Heart left ventricle (tissue), 13 donors: ENCODE measurements around the gene ZNF454.

Experiments used
- CTCF ChIP-seq, 12 donors: fragments of 200-600 bp; sonication (generic) in 4 of 12; IDR thresholded peaks; one replicate each; pipeline versions ENCODE4 v1.5.0 to v1.8.0; 2018 to 2022; ENCODE audit warnings: antibody characterized with exemption in 12 of 12, mild to moderate bottlenecking in 5 of 12
- POLR2A ChIP-seq, 2 donors: fragments of 450-650 bp; IDR thresholded peaks; one replicate each; pipeline ENCODE4 v1.6.1; 2017; ENCODE audit warnings: antibody characterized with exemption in 2 of 2, mild to moderate bottlenecking in 2 of 2, moderate library complexity in 2 of 2
- donor health status: ischemic (EF 13 %, LVEDD 7.1; RV severe dilation, severe dysfunction).
- donor health status: DM: no; HTN: yes; CAD: no.
- donor health status: DM: no; HTN: no; CAD: no.
- donor health status: ischemic (EF 25% LVEDD 6.9; RV normal size, moderate dysfunction).
- donor health status: ischemic (EF 25% LVEDD 5.7; RV mildly dilated, moderate dysfunction).
- donor health status: ischemic (EF 35%, LVEDD 5.7; RV mildly dilated, moderate dysfunction).
- donor health status: nonischemic (EF 11% LVEDD 7.7; RV severe dilation, severe dysfunction).
- donor health status: DM: yes; HTN: yes; CAD: no.
- donor health status: PGD.
- donor health status: ischemic (EF 29% LVEDD 5.4; RV normal size, mild dysfunction).
- donor health status: nonischemic (EF 23%, LVEDD 6.1; RV moderate dilation, normal function).

GRCh38 chr5:178984145-178985072 is 43.4 kb downstream of the ZNF454 start:
- TF ChIP-seq CTCF (IDR thresholded peaks at IDR 0.05) = no peak
- TF ChIP-seq POLR2A (IDR thresholded peaks at IDR 0.05) = no peak
